GM21529 (cell line): Measurements from ENCODE around the gene MYOD1.

Experiments
- ATAC-seq: cut with Tn5 transposase; IDR thresholded peaks from one replicate; pipeline ENCODE4 v1.9.1; 2021; ENCODE audit not compliant: unreplicated experiment

The MYOD1 gene

DNA sequence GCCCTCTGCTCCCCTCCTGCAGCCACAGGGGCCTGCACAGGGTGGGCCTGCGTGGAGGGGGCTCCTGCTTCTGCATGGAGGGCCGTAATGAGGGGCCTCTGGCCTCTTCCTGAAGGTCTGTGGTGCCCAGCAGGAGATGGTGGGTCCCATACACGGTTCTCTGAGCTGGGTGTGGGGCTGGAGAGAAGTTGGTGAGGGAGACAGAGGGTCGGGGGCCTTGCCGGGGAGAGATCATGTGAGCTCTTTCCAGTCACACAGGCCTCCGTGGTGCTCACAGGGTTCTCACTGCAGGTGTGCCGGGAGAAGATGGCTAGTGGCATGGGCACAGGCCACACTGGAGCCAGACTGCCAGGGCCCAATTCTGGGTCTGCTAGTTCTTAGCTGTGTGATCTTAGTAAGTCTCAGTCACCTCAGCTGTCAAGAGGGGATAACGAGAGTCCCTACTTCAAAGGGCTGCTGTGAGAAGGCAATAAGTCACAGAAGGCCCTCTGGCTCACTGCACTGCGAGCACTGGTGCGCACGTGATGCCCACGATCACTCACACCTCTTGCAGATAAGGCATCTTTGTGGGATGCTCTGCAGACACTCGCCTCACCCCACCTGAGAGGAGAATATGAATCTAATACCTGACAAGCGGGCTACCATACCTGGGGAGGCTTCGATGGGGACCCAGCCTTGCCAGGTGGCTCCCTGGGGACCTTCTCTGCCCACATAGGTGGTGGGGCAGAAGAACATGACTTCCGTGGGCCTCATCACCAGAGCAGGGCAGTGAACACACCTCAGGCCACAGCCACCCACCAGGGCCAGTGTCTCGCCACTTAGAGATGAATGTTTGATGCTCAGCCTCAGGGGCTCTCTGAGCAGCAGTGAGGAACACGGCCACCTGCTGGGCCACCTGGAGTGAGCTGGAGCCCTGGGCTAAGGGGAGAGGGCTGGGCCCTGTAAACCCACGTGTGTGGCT, 29.7 kb downstream of the MYOD1 start:
- no peak for ATAC-seq

DNA sequence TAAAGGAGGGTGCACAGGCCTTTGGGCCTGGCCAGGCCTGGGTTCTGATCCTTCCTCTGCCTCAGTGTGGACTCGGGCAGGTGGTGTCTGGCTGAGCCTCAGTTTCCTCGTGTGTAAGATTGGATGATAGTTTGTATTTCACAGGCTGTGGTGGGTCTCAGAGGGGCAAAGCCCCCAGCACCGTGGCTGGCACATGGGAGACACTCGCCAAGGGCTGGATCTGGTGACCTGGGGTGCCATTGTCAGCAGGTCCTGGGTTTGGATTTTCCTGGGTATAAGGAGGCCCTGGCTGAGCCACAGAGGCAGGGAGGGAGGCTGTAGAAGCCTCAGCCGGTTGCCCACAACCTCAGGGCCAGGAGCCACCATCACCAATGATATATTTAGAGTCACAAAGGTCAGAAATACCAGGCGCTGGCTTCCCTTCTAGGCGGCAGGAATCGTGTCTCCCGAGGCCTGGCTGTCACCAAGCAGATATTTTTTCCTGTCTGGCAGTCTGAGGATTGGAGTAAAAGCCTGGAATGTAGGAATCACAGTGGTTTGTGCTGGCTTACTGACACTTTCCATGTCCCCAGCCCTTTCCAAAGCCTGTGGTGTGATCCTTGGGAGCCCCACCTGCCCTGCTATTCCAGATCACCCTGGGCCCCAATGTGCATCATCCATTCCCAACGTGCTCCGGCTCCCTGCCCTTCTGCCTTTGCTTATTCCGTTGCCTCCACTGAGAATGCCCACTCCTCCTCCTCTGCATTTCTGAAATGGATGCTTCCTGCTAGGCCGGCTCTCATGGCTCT, 30.8 kb downstream of the MYOD1 start:
- no peak for ATAC-seq

DNA sequence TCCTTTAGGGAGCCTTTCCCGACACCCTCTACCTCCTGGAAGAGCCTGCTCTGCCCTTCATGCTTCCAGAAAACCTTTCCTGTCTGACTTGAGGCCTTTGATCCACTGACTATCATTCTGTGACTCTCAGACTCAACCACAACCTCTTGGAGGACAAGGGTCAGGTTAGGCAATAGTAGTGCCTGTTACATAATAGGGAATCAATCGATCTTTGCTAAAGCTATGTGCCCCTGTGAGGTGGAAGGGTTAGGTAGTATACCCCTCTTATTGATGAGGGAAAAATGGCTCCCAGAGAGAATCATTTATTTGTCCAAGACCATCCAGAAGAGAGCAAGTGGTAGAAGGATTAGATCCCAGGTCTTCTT, 31.4 kb downstream of the MYOD1 start:
- ATAC-seq, result no peak

DNA sequence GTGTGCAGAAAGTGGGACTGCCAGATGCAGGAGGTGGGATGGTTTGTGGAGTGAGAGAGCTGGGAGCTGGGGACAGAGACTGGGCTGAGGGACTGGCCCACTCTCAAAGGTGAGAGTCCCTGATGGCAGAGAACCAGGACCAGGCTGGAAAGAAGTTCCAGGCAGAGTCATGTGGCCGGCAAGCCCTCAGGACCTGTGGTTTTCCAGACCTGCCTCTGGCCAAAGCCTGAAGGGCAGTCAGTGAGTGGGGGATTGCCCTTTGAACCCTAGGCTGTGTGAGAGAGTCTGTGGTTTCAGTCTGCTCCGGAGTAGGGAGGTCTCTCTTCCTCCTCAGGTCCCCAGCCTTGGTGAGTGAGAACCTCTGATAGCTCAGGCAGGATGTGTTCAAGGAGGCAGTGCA, 32.2 kb downstream of the MYOD1 start:
- ATAC-seq, result no peak

DNA sequence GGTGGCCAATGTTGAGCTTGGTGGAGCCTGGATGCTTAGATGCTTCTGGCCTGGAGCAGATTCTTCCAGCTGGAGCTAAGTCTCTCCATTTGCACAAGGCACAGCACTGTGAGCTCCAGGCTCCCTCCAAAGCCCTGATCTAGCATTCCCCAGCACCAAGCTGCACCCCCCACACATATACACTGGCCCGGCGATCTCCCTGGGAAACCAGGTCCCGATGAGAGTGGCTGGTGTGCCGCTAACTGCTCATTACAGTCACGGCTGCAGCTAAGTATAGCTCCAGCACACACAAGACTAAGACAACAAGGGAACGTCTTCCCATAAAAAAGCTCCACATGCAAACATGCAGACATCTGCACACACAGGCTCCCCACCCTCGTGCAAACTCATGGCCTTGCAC, 32.8 kb downstream of the MYOD1 start:
- ATAC-seq, result no peak

DNA sequence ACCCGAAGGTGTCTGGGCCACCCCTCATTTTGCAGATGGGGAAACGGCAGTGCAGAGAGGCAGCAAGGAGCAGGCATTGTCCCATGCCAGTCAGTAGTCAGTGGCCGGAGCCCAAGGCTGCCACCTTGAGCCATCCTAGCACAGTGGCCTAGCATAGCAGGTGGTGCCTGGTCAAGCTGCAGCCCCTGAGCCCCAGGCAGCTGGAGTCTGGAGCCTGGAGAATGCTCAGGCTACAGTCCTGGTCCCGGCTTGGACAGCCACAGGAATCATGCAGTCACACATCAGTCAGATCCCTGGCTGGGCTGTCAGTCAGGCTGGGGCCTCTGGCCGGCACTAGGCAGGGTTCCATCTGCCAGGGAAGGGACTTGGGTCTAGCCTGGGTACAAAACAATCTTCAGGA, 33.8 kb downstream of the MYOD1 start:
- ATAC-seq, result no peak

DNA sequence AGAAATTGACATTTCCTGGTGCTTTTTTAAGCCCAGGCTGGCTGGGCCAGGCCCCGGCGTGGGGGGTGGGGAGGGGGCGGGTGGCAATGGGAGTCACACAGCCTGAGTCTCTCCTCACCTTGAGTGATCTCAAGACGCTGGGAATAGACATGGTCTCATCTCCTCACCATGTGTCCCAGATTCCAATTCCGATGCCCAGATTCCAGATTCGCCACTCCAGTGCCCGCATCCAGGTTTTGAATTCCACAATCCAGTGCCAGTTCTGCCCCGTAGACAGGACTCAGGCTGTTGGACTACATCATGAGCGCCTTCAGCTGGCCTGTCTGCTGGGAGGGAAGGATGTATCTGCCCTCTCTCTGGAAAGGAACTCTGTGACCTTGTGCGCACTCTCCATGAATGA, 34.3 kb downstream of the MYOD1 start:
- ATAC-seq, result no peak

DNA sequence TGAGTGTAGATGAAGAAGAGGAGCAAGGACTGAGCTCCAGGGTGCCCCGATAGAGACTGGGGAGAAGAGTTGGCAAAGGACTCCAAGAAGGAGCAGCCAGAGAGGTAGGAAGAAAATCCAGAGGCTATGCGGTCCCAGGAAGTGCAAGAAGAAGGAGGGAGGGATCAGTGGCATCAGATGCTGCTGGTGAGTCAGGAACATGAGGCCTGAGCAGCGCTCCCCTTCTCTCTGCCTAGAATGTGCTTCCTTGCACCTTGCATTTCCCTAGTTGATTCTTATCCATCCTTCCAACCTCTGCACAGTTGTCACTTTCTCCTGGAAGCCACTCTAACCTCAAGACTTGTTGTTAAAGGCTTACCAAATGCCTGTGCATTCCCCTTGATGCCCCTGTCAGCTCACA, 36.5 kb downstream of the MYOD1 start:
- no peak for ATAC-seq

DNA sequence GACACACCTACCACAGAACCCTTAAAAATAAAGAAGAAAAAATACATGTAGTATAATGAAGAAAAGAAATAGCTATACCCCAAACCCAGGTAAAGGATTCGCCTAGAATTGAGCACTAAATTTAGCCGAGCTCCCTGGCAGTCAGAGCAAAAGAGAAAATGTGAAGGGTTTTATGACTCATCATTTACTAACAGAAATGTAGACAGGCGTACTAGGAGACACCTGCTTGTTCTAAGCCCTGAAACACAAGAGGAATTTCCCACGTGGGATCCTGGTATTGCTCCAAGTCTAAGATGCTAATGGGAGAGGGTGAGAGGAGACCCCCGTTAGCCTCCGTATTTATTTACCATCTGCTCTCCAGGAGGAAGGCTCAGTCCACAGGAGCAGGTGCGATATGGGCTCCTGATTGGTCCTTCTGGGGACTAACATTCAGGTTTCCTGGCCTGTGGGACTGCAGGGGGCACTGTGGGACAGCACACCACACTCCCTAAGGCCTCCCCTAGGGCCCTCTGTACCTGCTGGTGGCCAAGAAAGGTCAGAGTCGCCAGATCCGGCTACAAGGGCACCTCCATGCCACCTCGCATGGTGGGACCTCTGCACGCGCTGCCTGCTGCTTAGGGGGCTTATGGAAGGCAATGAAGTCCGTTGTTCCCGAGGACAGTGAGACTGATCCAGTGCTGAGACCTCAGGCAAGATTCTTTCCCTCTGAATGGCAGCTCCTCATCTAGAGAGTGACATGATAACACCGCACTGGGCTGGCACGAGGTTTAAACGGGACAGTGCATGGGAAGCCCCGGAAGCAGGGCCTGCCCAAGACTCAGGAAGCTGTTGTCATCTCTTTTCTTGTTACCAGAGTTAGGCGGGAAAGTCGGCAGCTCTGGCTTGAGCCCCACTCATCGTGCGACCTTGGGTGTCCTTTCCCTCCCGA, 41.0 kb downstream of the MYOD1 start:
- peak; percentile 77 for ATAC-seq

DNA sequence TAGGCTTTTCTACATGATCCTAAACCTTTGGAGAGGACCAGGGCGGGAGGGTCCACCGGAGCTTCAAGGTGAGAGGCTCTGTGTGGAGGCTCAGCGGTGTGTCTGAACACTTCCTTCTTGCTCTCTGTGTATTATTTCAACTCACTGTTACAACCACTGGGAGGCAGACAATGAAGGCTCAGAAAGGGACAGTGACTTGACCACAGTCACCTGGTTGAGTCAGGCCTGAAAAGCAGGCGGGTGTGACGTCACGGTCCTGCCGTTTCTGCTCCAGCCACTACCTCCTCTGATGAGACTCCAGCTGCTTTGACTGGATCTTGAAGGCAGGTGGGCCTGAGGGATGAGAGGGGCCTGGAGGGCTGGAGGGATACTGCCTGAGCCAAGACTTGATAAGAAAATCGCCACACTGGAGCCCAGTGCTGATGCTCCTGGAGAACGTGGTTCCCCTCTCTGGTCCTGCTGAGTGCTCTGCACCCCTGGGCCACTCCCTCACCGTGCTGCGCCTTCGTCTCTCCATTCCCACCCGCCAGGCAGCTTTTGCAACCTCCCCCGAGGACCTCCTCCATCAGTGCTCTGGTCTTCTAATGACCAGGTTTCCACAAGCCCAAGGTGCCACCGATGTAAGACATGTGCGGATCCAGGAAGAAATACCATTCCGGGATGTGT, 43.1 kb downstream of the MYOD1 start:
- ATAC-seq, result no peak

DNA sequence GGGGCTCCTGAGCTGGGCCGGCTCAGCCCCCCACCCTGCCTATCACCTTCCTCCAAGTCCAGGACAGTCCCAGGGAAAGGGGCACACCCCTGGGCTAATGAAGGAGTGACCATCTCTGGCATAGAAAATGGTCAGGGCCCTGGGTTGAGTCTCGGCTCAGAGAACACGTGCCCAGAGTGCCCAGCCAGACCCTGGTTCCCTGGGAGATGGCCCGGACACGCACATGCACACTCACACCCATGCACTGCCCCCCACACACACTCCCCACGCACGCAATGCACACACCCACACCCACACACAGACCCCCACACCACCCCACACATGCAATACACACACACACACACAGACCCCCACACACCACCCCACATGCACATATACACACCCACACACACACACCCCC, 43.9 kb downstream of the MYOD1 start:
- ATAC-seq, result no peak

DNA sequence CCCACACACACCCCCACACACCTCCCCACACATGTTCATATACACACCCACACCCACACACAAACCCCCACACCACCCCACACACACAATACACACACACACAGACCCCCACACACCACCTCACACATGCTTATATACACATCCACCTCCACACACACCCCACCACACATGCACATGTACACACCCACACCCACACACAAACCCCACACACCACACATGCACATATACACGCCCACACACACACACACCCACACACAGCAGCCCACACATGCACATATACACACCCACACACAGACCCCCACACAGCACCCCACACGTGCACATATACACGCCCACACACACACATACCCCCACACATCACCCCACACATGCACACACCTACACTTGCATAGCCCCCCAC, 44.3 kb downstream of the MYOD1 start:
- no peak for ATAC-seq

DNA sequence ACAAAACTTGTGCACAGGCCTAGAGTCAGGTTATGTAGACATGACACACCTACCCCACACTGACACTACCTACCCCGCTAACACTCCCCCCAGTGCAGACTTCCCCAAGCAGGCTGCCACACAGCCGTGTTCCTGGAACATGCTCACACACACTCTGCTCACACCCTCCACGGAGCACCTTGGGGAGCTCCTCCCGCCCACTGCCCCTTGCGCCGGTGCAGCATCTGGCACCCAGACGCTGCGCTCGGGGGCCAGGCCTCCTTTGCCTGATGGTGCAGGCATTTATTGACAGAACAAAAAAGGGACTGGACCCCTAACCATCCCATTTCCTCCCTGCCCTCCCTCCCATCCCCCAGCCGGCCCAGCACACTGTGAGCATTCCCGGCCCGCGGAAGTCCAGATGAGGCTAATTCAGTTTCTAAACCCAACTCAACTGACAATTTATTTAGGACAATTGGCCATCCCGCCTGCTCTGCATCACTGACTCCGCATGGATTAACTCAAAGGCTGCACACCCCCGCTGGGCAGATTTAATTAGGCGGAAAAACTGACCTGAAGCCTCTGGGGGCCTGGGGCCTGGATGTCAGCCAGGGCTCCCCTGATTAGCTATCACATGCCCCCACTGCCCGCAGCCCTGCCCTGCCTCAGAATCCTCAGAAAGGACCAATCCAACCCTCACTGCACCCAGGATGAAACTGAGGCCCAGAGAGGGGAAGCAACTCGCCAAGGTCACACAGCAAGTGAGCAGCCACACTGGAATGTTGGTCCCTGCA, 45.3 kb downstream of the MYOD1 start:
- no peak for ATAC-seq

DNA sequence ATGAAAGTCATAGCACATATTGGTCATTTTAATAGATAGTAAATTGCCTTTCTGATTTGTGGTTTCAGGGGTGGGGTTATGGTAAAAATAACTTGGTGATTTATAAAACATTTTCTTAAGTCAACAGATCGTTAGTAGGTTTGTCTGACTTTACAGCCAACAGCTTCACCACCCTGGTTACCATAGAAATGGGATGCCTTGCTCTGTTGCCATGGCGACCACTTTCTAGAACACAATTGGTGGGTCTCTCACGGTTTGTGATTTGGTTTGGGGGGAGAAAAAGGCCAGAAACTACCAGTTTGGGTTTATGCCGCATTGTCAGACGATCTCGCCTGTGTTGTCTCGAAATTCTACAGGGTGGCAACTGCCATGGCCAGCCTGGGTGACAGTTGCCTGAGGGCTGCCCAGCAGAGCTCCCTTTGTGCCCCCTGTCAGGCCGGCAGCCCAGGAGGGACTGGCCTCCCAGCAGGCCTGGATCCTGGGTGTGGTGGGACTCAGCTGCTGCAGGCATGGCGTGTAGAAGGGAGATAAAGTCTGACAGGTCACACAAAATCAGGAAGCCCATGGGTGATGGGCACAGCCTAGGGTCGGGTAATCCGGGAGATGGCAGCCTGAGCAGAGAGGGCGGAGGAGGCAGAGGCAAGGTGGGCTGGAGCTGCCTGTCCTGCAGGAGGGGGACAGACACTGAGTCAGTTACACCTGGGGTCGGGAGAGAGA, 46.1 kb downstream of the MYOD1 start:
- ATAC-seq, result no peak

DNA sequence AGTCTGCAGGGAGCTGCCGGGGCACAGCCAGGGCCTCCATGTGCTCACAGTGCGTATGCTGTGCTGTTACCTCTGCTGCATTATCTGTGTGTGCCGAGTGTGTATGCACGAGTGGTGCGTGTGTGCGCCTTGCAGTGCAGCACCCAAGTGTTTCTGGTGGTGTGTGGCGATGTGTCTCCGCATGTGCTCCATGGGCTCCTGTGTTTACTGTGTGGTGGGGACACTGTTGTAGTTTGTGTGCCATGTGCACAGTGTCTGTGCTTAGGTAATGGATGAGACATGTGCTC, 46.6 kb downstream of the MYOD1 start:
- no peak for ATAC-seq

DNA sequence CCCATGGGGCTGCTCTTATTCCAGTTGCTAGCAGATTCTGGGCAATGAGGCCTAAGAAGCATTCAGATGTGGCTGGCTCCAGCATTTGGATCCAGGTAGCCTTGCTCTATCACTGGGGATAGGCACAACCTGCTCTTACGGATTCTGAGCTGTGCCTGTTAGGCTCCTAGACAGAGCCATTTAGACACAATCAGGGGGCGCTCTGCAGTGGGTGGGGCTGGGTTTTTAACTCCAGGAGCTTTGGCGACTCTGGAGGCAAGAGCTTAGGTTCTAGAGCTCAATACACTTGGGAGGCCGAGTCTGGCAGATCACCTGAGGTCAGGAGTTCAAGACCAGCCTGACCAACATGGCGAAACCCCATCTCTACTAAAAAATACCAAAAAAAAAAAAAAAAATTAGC, 47.2 kb downstream of the MYOD1 start:
- ATAC-seq, result no peak

DNA sequence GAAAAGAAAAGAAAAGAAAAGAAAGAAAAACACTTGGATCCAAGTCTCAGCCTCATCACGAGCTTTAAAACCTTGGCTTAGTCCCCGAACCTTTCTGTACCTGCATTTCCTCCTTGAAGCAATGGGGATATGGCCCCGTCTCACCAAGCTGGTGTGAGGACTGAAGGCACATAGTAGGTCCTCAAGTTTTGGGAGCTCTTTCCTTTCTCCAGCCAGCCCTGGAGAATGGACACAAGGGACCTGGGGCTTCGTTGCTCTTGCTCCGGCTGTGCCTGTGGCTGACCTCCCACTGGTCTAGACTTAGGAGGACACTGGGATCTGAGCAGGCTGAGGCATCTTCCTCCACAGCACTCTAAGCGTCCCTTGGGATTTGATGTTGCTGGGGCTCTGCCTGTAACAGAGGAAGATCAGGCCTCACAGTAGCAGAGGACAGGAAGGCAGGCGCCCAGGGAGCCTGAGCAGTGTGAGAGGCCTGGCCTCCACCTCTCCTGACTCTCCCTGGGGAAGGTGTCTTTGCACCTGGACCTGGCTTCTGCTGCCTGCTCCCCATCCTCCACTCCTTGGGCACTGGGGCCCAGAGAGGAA, 48.0 kb downstream of the MYOD1 start:
- ATAC-seq, result no peak

DNA sequence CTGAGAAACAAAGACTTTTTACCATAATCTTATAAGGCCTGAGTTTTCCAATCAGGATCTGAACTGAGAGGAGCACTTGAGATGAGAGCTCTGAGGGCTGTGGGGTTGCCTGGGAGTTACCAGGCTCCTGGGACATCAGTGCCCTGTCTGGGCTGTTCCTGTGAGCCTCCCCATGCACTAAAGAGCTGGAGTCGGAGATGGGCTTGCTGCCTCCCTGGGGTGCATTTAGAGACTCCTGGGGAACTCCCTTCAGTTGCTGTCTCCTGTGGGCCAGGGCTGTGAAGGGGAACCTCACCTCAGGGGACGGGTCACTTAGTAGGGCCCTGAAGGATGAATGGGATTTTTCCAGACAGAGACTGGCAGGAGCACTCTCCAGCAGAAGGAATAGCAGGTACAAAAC, 48.5 kb downstream of the MYOD1 start:
- no peak for ATAC-seq

DNA sequence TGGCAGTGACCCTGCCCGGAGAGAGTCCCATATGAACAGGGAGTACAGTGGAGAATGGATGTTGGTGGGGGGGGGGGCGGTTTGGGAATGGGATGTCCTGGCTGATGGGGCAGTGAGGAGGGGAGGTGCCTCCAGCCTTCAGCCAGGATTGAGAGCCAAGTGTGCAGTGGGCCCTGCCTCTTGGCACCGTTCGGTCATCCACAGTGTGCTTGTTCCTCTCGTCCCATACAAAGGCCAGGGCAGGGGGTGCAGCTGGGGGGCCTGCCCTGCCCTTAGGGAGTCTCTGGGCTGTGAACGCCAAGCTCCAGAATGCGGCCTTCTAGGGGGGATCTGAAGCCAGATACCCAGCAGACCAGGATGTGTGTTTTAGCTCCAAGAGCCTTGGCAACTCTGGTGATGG, 49.2 kb downstream of the MYOD1 start:
- no peak for ATAC-seq
